ENCODE measurements around the gene PTPRE.

GRCh38 chr10:128008521-128009250 is 101.8 kb downstream of the PTPRE start:
- no peak for TF ChIP-seq CTCF (IDR thresholded peaks at IDR 0.05 in 2 of 3, conservative IDR thresholded peaks at IDR 0.05 in 1 of 3; ENCODE audit: control insufficient read depth in 2 of 3, extremely low read depth in 1 of 3, insufficient read depth in 1 of 3, low read depth in 3 of 3, low read length in 3 of 3)
- no peak for TF ChIP-seq EP300 (IDR thresholded peaks at IDR 0.05; ENCODE audit: borderline replicate concordance in 1 of 2, control insufficient read depth in 1 of 2, low read depth in 2 of 2, low read length in 2 of 2)
- no peak for TF ChIP-seq SUZ12 (IDR thresholded peaks at IDR 0.05; ENCODE audit: unreplicated experiment)
- no peak for TF ChIP-seq CHD4 (IDR thresholded peaks at IDR 0.05)
- TF ChIP-seq USF1 (IDR thresholded peaks at IDR 0.05; ENCODE audit: borderline replicate concordance, extremely low read length, insufficient read depth, low read depth, low read length): no peak
- no peak for TF ChIP-seq TCF12 (IDR thresholded peaks at IDR 0.05; ENCODE audit: low read depth, low read length)
- no peak for TF ChIP-seq TAF1 (IDR thresholded peaks at IDR 0.05; ENCODE audit: borderline replicate concordance, low read depth, low read length)
- TF ChIP-seq EZH2 (IDR thresholded peaks at IDR 0.05; ENCODE audit: borderline replicate concordance, control insufficient read depth, low read depth, low read length): no peak
